Fibroblast of pulmonary artery (primary cell): ENCODE measurements around the gene OSTF1.

Source experiments
- DNase-seq: peaks from one replicate; pipeline ENCODE4 v3.0.0-alpha.2; 2010; ENCODE audit warnings: low read depth
- H3K4me3 ChIP-seq: replicated peaks from 2 replicates; pipeline ENCODE4 v1.5.1; 2011; ENCODE audit warnings: low read depth, mild to moderate bottlenecking, control low read depth, low read length, moderate library complexity
- TF ChIP-seq, protein P1 (sequence below): IDR thresholded peaks from 2 replicates; pipeline ENCODE4 v1.5.1; 2011; ENCODE audit warnings: mild to moderate bottlenecking, control low read depth, low read length, inconsistent platforms; ENCODE audit errors: missing control alignments

OSTF1 gene

DNA sequence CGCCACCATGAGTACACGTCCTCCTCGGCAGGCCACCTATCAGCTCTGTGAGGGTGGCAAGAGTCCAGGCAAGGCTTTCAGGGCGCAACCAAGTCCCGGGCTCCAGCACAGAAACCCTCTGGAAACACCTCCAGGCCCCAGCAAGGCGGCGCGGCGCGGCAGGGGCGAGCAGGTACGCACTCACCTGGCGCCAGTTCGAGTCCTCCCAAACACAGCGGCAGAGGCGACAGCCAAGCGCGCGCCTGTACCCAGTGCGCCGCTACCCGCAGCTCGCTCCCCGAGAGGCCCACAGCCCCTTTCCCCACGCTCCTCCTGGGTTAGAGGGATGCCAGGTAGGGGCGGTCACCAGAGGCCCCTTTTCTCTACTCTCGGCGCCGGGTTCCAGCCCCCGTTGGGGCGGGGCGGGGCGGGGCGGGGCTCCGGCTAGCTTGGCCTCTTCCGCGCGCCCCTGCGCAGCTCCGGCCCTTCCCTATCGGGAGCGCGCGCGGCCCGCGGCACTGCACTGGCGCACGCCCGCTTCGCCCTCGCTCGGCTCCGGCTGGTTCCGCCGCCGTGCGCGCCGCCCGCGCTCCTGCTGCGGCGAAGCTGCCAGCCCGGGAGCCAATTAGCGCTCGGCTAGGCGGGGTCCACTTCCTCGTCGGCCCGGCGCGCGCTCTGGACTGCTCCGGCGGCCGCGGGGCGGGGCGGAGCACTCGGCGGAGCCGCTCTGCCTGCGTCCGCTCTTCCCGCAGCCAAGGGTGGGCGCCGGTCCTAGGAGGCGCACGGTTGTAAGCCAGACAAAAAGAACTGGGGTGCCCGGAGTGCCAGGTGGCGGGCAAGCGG is at the start of gene OSTF1, which contains the start of gene NMRK1:
Gene OSTF1, plus strand, starts transcription at position 691 of the 822 bp plus-strand sequence. CDS start 179 bp downstream, outside the sequence.
Gene NMRK1, minus strand, starts transcription at position 332 of the 822 bp plus-strand sequence. CDS start 5,040 bp downstream, outside the sequence.
- peak within 1 kb of the TSS; percentile 88 for H3K4me3 ChIP-seq
- DNase-seq: peak; percentile 97
- TF ChIP-seq, protein P1, sequence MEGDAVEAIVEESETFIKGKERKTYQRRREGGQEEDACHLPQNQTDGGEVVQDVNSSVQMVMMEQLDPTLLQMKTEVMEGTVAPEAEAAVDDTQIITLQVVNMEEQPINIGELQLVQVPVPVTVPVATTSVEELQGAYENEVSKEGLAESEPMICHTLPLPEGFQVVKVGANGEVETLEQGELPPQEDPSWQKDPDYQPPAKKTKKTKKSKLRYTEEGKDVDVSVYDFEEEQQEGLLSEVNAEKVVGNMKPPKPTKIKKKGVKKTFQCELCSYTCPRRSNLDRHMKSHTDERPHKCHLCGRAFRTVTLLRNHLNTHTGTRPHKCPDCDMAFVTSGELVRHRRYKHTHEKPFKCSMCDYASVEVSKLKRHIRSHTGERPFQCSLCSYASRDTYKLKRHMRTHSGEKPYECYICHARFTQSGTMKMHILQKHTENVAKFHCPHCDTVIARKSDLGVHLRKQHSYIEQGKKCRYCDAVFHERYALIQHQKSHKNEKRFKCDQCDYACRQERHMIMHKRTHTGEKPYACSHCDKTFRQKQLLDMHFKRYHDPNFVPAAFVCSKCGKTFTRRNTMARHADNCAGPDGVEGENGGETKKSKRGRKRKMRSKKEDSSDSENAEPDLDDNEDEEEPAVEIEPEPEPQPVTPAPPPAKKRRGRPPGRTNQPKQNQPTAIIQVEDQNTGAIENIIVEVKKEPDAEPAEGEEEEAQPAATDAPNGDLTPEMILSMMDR: no peak

GRCh38 chr9:75039009-75039408 is 49.3 kb upstream of the OSTF1 start:
- peak; percentile 45 for DNase-seq
- TF ChIP-seq, protein P1: no peak
- no peak overlapping the region for H3K4me3 ChIP-seq

- no peak overlapping the region for H3K4me3 ChIP-seq
- DNase-seq: no peak
- TF ChIP-seq, protein P1: no peak
Measured at GRCh38 chr9:75039801-75040200, 48.5 kb upstream of the OSTF1 start.

DNA sequence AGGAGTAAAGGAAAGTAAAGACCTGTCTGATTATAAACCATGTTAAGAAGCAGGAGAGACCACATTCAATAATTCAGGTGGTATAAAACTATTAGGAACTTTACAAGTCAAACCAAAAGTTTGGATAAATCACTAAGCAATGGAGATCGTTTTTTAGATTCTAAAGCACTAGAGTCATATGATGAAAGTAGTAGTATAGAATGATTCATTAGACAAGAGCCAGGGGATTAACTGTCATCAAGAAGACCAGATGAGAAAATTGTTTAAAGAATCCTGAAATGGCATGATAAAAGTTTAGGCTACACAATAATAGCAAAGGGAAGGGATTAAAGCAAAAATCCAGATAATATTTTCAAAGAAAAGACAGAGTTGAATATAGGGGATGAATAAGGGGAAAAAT is 47.3 kb upstream of the OSTF1 start:
- TF ChIP-seq, protein P1: no peak
- H3K4me3 ChIP-seq: no peak overlapping the region
- DNase-seq: no peak

DNA sequence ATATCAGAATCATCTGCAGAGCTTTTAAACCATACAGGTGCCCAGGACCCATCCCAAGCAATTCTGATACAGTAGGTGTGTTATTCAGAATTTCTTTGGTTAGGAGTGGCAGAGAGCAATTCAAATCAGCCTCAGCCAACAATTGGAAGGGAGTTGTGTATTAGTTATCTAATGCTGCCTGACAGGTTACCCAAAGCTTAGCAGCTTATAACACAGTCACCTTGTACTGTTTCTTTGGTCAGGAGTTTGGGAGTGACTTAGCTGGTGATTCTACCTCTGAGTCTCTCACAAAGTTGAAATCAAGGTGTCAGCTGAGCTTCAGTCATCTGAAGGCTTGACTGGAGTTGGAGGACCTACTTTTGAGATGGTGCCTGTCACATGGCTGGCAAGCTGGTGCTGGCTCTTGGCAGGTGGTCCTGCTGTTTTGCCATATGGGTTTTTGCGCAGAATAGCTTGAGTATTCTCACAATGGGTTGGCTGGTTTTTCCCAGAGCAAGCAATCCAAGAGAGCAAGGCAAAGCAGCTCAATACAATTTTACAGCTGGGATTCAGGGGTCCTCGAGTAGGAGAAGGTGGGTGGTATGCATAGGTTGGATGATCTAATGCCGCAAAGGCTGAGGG is 41.5 kb upstream of the OSTF1 start:
- H3K4me3 ChIP-seq: no peak overlapping the region
- no peak for DNase-seq
- TF ChIP-seq, protein P1: no peak

DNA sequence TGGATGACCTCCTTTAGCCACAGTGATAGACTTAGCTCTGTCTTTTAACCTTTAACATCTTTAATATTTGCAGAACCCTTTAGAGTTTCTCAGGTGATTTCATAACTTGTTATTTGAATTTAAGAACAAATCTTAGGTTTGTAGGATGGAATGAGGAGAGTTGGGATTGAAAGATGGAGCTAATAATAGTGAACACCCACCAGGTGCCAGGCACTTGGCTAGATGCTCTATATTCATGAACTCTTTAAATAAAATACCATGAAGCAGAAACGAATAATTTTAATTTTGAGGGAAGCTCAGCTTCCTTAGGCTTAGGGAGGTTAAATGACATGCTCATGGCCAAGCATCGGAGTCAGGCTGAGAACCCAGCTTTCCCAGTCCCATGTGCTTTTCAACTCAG is 40.8 kb upstream of the OSTF1 start:
- no peak for DNase-seq
- no peak overlapping the region for H3K4me3 ChIP-seq
- TF ChIP-seq, protein P1: no peak
